Gastrocnemius medialis (tissue), 4 donors: ENCODE results near the gene MACROD2.

ENCODE experiments used
- CTCF ChIP-seq, 5 experiments: fragments of 450-650 bp in 3 of 5; fragments of 200-600 bp in 2 of 5; sonication (generic) in 2 of 5; IDR thresholded peaks in 4 of 5; conservative IDR thresholded peaks in 1 of 5; 1 replicate in 4 of 5; 2 replicates in 1 of 5; pipeline ENCODE4 v1.5.1; 2016 to 2019; ENCODE audit warnings: antibody characterized with exemption in 5 of 5, mild to moderate bottlenecking in 3 of 5, moderate library complexity in 3 of 5
- POLR2A ChIP-seq, 2 donors: fragments of 450-650 bp; IDR thresholded peaks; one replicate each; pipeline ENCODE4 v1.6.1; 2017; ENCODE audit warnings: antibody characterized with exemption in 2 of 2, mild to moderate bottlenecking in 2 of 2, moderate library complexity in 2 of 2

- TF ChIP-seq CTCF (IDR thresholded peaks at IDR 0.05 in 4 of 5, conservative IDR thresholded peaks at IDR 0.05 in 1 of 5) (no peak), POLR2A (IDR thresholded peaks at IDR 0.05) (no peak)
Observed at GRCh38 chr20:15195378-15195777, 1200.1 kb downstream of the MACROD2 start.
